ENCODE measurements around the gene MBNL3. TPM values are rescaled to one million over a fixed set of nuclear protein-coding genes. Genes with fewer than 3 reads are reported as not detected.

The MBNL3 gene
- total RNA-seq, 1 experiment from 2014 or later, result 2.6 TPM

DNA sequence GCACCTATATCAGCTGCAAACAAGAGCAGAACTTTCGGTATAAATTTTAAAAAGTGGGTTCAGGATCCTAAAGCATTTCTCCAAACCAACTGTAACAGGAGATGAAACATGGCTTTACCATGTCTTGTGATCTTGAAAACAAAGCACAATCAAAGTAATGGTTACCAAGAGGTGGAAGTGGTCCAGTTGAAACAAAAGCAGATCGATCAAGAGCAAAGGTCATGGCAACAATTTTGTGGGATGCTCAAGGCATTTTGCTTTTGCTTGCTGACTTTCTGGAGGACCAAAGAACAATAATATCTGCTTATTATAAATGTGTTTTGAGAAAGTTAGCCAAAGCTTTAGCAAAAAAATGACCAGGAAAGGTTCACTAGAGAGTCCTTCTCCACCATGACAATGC is 152.7 kb downstream of the MBNL3 start:
- Histone ChIP-seq H3K9me3 (ENCODE audit: control insufficient read depth, low read depth, low read length) (no peaks in the 10 kb centered on the region), H3K23me2 (ENCODE audit: insufficient read length, low read depth, low read length, poor library complexity, severe bottlenecking) (no peaks in the 10 kb centered on the region), H2AFZ (ENCODE audit: low read length) (no peak overlapping the region), H3K14ac (ENCODE audit: insufficient read depth, low read length) (no peak overlapping the region), H4K5ac (ENCODE audit: insufficient read length, low read depth, low read length) (no peak overlapping the region), H3K79me1 (ENCODE audit: insufficient read depth, low read depth, low read length, poor library complexity, severe bottlenecking) (no peaks in the 10 kb centered on the region), H3K79me2 (ENCODE audit: insufficient read depth, low read length) (no peaks in the 10 kb centered on the region), H3K27ac (ENCODE audit: insufficient read length, low read depth, low read length) (no peak overlapping the region), H4K20me1 (ENCODE audit: control insufficient read depth, insufficient read depth, insufficient read length) (no peaks in the 10 kb centered on the region), H4K8ac (replicated peaks; ENCODE audit: insufficient read length, low read depth, low read length) (no peak overlapping the region), H2AK5ac (ENCODE audit: insufficient read length, low read length) (no peak overlapping the region), H3K4me1 (ENCODE audit: insufficient read depth, low read length) (no peaks in the 10 kb centered on the region), H3K27me3 (ENCODE audit: insufficient read depth, low read length) (no peaks in the 10 kb centered on the region), H3K9ac (ENCODE audit: extremely low read depth, insufficient read length, low read length) (no peak overlapping the region), H3T11ph (ENCODE audit: low read length) (no peak overlapping the region), H2BK120ac (ENCODE audit: low read depth, low read length, poor library complexity, severe bottlenecking) (no peak overlapping the region), H2BK5ac (ENCODE audit: insufficient read length, low read length) (no peak overlapping the region), H3K4ac (ENCODE audit: low read depth, low read length) (no peak overlapping the region), H2BK12ac (ENCODE audit: insufficient read length, low read depth, low read length) (no peak overlapping the region), H3K23ac (ENCODE audit: insufficient read length, low read depth, low read length) (no peak overlapping the region), H3K4me2 (ENCODE audit: insufficient read depth, insufficient read length, low read length) (no peak overlapping the region), H3K18ac (ENCODE audit: insufficient read length, low read depth, low read length) (no peak overlapping the region), H3K56ac (ENCODE audit: insufficient read length, low read depth, low read length) (no peak overlapping the region), H2BK20ac (ENCODE audit: low read depth, low read length, poor library complexity, severe bottlenecking) (no peak overlapping the region), H2BK15ac (ENCODE audit: low read depth, low read length) (no peak overlapping the region), H4K91ac (ENCODE audit: insufficient read length, low read depth, low read length) (no peak overlapping the region)
- no peaks in the 10 kb centered on the region for H3K36me3 Mint-ChIP-seq (ENCODE audit: insufficient read depth in 1 of 3, low read depth in 3 of 3)
- no peak overlapping the region for H3K27ac Mint-ChIP-seq
- no peak for DNase-seq
- no peaks in the 10 kb centered on the region for H3K4me1 Mint-ChIP-seq
- no peak overlapping the region for H3K4me3 Mint-ChIP-seq
- H3K27me3 Mint-ChIP-seq (ENCODE audit: low read depth), result peaks cover 5% of the 10 kb centered on the region; the same call in 1 of the 2 replicates
- TF ChIP-seq, protein P1, sequence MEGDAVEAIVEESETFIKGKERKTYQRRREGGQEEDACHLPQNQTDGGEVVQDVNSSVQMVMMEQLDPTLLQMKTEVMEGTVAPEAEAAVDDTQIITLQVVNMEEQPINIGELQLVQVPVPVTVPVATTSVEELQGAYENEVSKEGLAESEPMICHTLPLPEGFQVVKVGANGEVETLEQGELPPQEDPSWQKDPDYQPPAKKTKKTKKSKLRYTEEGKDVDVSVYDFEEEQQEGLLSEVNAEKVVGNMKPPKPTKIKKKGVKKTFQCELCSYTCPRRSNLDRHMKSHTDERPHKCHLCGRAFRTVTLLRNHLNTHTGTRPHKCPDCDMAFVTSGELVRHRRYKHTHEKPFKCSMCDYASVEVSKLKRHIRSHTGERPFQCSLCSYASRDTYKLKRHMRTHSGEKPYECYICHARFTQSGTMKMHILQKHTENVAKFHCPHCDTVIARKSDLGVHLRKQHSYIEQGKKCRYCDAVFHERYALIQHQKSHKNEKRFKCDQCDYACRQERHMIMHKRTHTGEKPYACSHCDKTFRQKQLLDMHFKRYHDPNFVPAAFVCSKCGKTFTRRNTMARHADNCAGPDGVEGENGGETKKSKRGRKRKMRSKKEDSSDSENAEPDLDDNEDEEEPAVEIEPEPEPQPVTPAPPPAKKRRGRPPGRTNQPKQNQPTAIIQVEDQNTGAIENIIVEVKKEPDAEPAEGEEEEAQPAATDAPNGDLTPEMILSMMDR (conservative IDR thresholded peaks at IDR 0.05), result no peak
- no CpG with 5 or more reads among the region's 2 CpGs for WGBS (ENCODE audit: extremely low coverage, insufficient read length, low lambda C conversion rate)
- H3K9me3 Mint-ChIP-seq, result no peaks in the 10 kb centered on the region; a peak in 1 of 5 replicates
